ENCODE measurements around the gene PIK3C2G.

PIK3C2G gene

GRCh38 chr12:18483698-18484325 is 222.5 kb downstream of the PIK3C2G start:
- Histone ChIP-seq H3K79me1 (replicated peaks; ENCODE audit: low read length, poor library complexity, severe bottlenecking) (no peaks in the 10 kb centered on the region), H2BK120ac (ENCODE audit: low read depth, low read length) (no peak overlapping the region), H3K9me3 (ENCODE audit: control insufficient read depth, low read length) (no peaks in the 10 kb centered on the region), H3K4ac (ENCODE audit: low read depth in 1 of 2, low read length in 2 of 2) (no peak overlapping the region), H2AFZ (ENCODE audit: low read depth, low read length) (no peak overlapping the region), H3K27me3 (ENCODE audit: control insufficient read depth in 1 of 2, insufficient read depth in 1 of 2, low read length in 2 of 2) (no peaks in the 10 kb centered on the region), H3K14ac (ENCODE audit: low read length in 2 of 2) (no peak overlapping the region), H4K91ac (ENCODE audit: low read length) (no peak overlapping the region), H4K8ac (ENCODE audit: low read length) (no peak overlapping the region), H2BK15ac (ENCODE audit: low read depth, poor library complexity, severe bottlenecking) (no peak overlapping the region), H3K4me1 (ENCODE audit: control insufficient read depth, insufficient read depth, low read depth, low read length) (no peaks in the 10 kb centered on the region), H3K9ac (ENCODE audit: low read length) (no peak overlapping the region), H3K27ac (ENCODE audit: low read length, poor library complexity, severe bottlenecking) (no peak overlapping the region), H3K23ac (ENCODE audit: low read length in 2 of 2) (no peak overlapping the region), H2BK12ac (ENCODE audit: low read length in 2 of 2) (no peak overlapping the region), H3K36me3 (ENCODE audit: control insufficient read depth in 1 of 2, insufficient read depth in 2 of 2, low read depth in 1 of 2, low read length in 2 of 2) (no peaks in the 10 kb centered on the region), H2BK5ac (ENCODE audit: low read depth, low read length, poor library complexity, severe bottlenecking) (no peak overlapping the region), H2AK5ac (ENCODE audit: low read length, severe bottlenecking) (no peak overlapping the region), H3K4me3 (ENCODE audit: insufficient read depth in 1 of 2, low read depth in 1 of 2, low read length in 2 of 2) (no peak overlapping the region), H3K18ac (ENCODE audit: low read depth in 1 of 2, low read length in 2 of 2) (no peak overlapping the region), H3K4me2 (ENCODE audit: low read length, poor library complexity, severe bottlenecking) (no peak overlapping the region)
- WGBS = 95% methylated on average over 1 of the region's 3 CpGs
- no peak for DNase-seq

GRCh38 chr12:18486036-18486435 is 224.7 kb downstream of the PIK3C2G start:
- Histone ChIP-seq H3K4ac (ENCODE audit: low read depth in 1 of 2, low read length in 2 of 2) (no peak overlapping the region), H2BK12ac (ENCODE audit: low read length in 2 of 2) (no peak overlapping the region), H3K4me2 (ENCODE audit: low read length, poor library complexity, severe bottlenecking) (no peak overlapping the region), H3K23ac (ENCODE audit: low read length in 2 of 2) (no peak overlapping the region), H3K4me1 (ENCODE audit: control insufficient read depth, insufficient read depth, low read depth, low read length) (no peaks in the 10 kb centered on the region), H2AK5ac (ENCODE audit: low read length, severe bottlenecking) (no peak overlapping the region), H2BK15ac (ENCODE audit: low read depth, poor library complexity, severe bottlenecking) (no peak overlapping the region), H2BK5ac (ENCODE audit: low read depth, low read length, poor library complexity, severe bottlenecking) (no peak overlapping the region), H3K27me3 (ENCODE audit: control insufficient read depth in 1 of 2, insufficient read depth in 1 of 2, low read length in 2 of 2) (no peaks in the 10 kb centered on the region), H3K14ac (ENCODE audit: low read length in 2 of 2) (no peak overlapping the region), H2BK120ac (ENCODE audit: low read depth, low read length) (no peak overlapping the region), H3K18ac (ENCODE audit: low read depth in 1 of 2, low read length in 2 of 2) (no peak overlapping the region), H3K79me1 (replicated peaks; ENCODE audit: low read length, poor library complexity, severe bottlenecking) (no peaks in the 10 kb centered on the region), H4K91ac (ENCODE audit: low read length) (no peak overlapping the region), H2AFZ (ENCODE audit: low read depth, low read length) (no peak overlapping the region), H3K27ac (ENCODE audit: low read length, poor library complexity, severe bottlenecking) (no peak overlapping the region), H3K36me3 (ENCODE audit: control insufficient read depth in 1 of 2, insufficient read depth in 2 of 2, low read depth in 1 of 2, low read length in 2 of 2) (no peaks in the 10 kb centered on the region), H3K4me3 (ENCODE audit: insufficient read depth in 1 of 2, low read depth in 1 of 2, low read length in 2 of 2) (no peak overlapping the region), H4K8ac (ENCODE audit: low read length) (no peak overlapping the region), H3K9ac (ENCODE audit: low read length) (no peak overlapping the region), H3K9me3 (ENCODE audit: control insufficient read depth, low read length) (no peaks in the 10 kb centered on the region)
- DNase-seq = no peak
- 50% methylated on average over 1 of the region's 2 CpGs for WGBS

- Histone ChIP-seq H3K4me2 (ENCODE audit: low read length, poor library complexity, severe bottlenecking) (no peak overlapping the region), H2AFZ (ENCODE audit: low read depth, low read length) (no peak overlapping the region), H3K27ac (ENCODE audit: low read length, poor library complexity, severe bottlenecking) (no peak overlapping the region), H3K27me3 (ENCODE audit: control insufficient read depth in 1 of 2, insufficient read depth in 1 of 2, low read length in 2 of 2) (no peaks in the 10 kb centered on the region), H3K9ac (ENCODE audit: low read length) (no peak overlapping the region), H3K4me1 (ENCODE audit: control insufficient read depth, insufficient read depth, low read depth, low read length) (no peaks in the 10 kb centered on the region), H3K18ac (ENCODE audit: low read depth in 1 of 2, low read length in 2 of 2) (no peak overlapping the region), H3K79me1 (replicated peaks; ENCODE audit: low read length, poor library complexity, severe bottlenecking) (no peaks in the 10 kb centered on the region), H3K4ac (ENCODE audit: low read depth in 1 of 2, low read length in 2 of 2) (no peak overlapping the region), H3K23ac (ENCODE audit: low read length in 2 of 2) (no peak overlapping the region), H2BK5ac (ENCODE audit: low read depth, low read length, poor library complexity, severe bottlenecking) (no peak overlapping the region), H4K8ac (ENCODE audit: low read length) (no peak overlapping the region), H2BK120ac (ENCODE audit: low read depth, low read length) (no peak overlapping the region), H3K36me3 (ENCODE audit: control insufficient read depth in 1 of 2, insufficient read depth in 2 of 2, low read depth in 1 of 2, low read length in 2 of 2) (no peaks in the 10 kb centered on the region), H2BK15ac (ENCODE audit: low read depth, poor library complexity, severe bottlenecking) (no peak overlapping the region), H2BK12ac (ENCODE audit: low read length in 2 of 2) (no peak overlapping the region), H3K4me3 (ENCODE audit: insufficient read depth in 1 of 2, low read depth in 1 of 2, low read length in 2 of 2) (no peak overlapping the region), H3K14ac (ENCODE audit: low read length in 2 of 2) (no peak overlapping the region), H2AK5ac (ENCODE audit: low read length, severe bottlenecking) (no peak overlapping the region), H3K9me3 (ENCODE audit: control insufficient read depth, low read length) (no peaks in the 10 kb centered on the region), H4K91ac (ENCODE audit: low read length) (no peak overlapping the region)
- 83% methylated on average over 2 of the region's 3 CpGs for WGBS
- no peak for DNase-seq
These were observed 226.2 kb downstream of the PIK3C2G start for GRCh38 chr12:18487509-18487908.

GRCh38 chr12:18492372-18493025 is 231.2 kb downstream of the PIK3C2G start:
- Histone ChIP-seq H2BK5ac (ENCODE audit: low read depth, low read length, poor library complexity, severe bottlenecking) (no peak overlapping the region), H3K9ac (ENCODE audit: low read length) (no peak overlapping the region), H3K27ac (ENCODE audit: low read length, poor library complexity, severe bottlenecking) (no peak overlapping the region), H3K9me3 (ENCODE audit: control insufficient read depth, low read length) (no peaks in the 10 kb centered on the region), H3K4me2 (ENCODE audit: low read length, poor library complexity, severe bottlenecking) (no peak overlapping the region), H3K23ac (ENCODE audit: low read length in 2 of 2) (no peak overlapping the region), H3K4me3 (ENCODE audit: insufficient read depth in 1 of 2, low read depth in 1 of 2, low read length in 2 of 2) (no peak overlapping the region), H3K4me1 (ENCODE audit: control insufficient read depth, insufficient read depth, low read depth, low read length) (no peaks in the 10 kb centered on the region), H2AFZ (ENCODE audit: low read depth, low read length) (no peak overlapping the region), H2BK12ac (ENCODE audit: low read length in 2 of 2) (no peak overlapping the region), H3K27me3 (ENCODE audit: control insufficient read depth in 1 of 2, insufficient read depth in 1 of 2, low read length in 2 of 2) (no peaks in the 10 kb centered on the region), H2BK120ac (ENCODE audit: low read depth, low read length) (no peak overlapping the region), H3K4ac (ENCODE audit: low read depth in 1 of 2, low read length in 2 of 2) (no peak overlapping the region), H3K14ac (ENCODE audit: low read length in 2 of 2) (no peak overlapping the region), H3K79me1 (replicated peaks; ENCODE audit: low read length, poor library complexity, severe bottlenecking) (no peaks in the 10 kb centered on the region), H2AK5ac (ENCODE audit: low read length, severe bottlenecking) (no peak overlapping the region), H3K36me3 (ENCODE audit: control insufficient read depth in 1 of 2, insufficient read depth in 2 of 2, low read depth in 1 of 2, low read length in 2 of 2) (no peaks in the 10 kb centered on the region), H2BK15ac (ENCODE audit: low read depth, poor library complexity, severe bottlenecking) (no peak overlapping the region), H3K18ac (ENCODE audit: low read depth in 1 of 2, low read length in 2 of 2) (no peak overlapping the region), H4K8ac (ENCODE audit: low read length) (no peak overlapping the region), H4K91ac (ENCODE audit: low read length) (no peak overlapping the region)
- no peak for DNase-seq
- WGBS = 92% methylated on average over 2 of the region's 2 CpGs

All from mesenchymal stem cell (in vitro differentiated cells and primary cell).